GM19455 (cell line): ENCODE results near the gene CMIP.

Source experiments
- ATAC-seq: cut with Tn5 transposase; IDR thresholded peaks from one replicate; pipeline ENCODE4 v1.9.1; 2021; ENCODE audit not compliant: unreplicated experiment

Gene CMIP

GRCh38 chr16:81632392-81633146 is 188.0 kb downstream of the CMIP start:
- ATAC-seq: no peak

- no peak for ATAC-seq
Observed at GRCh38 chr16:81633147-81633619, 188.6 kb downstream of the CMIP start.

GRCh38 chr16:81633680-81634379 is 189.2 kb downstream of the CMIP start:
- no peak for ATAC-seq

- ATAC-seq: no peak
Observed at GRCh38 chr16:81634380-81635062, 189.9 kb downstream of the CMIP start.

GRCh38 chr16:81635063-81635937 is 190.7 kb downstream of the CMIP start:
- no peak for ATAC-seq

GRCh38 chr16:81636298-81636993 is 191.8 kb downstream of the CMIP start:
- no peak for ATAC-seq

- ATAC-seq: no peak
Observed at GRCh38 chr16:81637336-81638235, 193.0 kb downstream of the CMIP start.

- no peak for ATAC-seq
Observed at GRCh38 chr16:81638286-81638945, 193.8 kb downstream of the CMIP start.

- no peak for ATAC-seq
Observed at GRCh38 chr16:81639348-81639747, 194.7 kb downstream of the CMIP start.

GRCh38 chr16:81639931-81640680 is 195.5 kb downstream of the CMIP start:
- no peak for ATAC-seq

- no peak for ATAC-seq
Observed at GRCh38 chr16:81640681-81641070, 196.1 kb downstream of the CMIP start.

- ATAC-seq: no peak
Observed at GRCh38 chr16:81641395-81642106, 196.9 kb downstream of the CMIP start.

- no peak for ATAC-seq
Observed at GRCh38 chr16:81642107-81642436, 197.5 kb downstream of the CMIP start.

- no peak for ATAC-seq
Observed at GRCh38 chr16:81642943-81643342, 198.3 kb downstream of the CMIP start.

- no peak for ATAC-seq
Observed at GRCh38 chr16:81645266-81645694, 200.7 kb downstream of the CMIP start.

GRCh38 chr16:81645925-81646324 is 201.3 kb downstream of the CMIP start:
- ATAC-seq: no peak

- no peak for ATAC-seq
Observed at GRCh38 chr16:81646561-81646960, 202.0 kb downstream of the CMIP start.
